Mucosa of gallbladder (tissue), 1 donor: Measurements from ENCODE around the gene LEMD2. TPM values are rescaled to one million over a fixed set of nuclear protein-coding genes. Genes with fewer than 3 reads are reported as not detected.

ENCODE experiments used
- DNase-seq: peaks from one replicate; pipeline ENCODE4 v3.0.0-alpha.2; 2020; ENCODE audit warnings: low spot score
- total RNA-seq: library from RNA; stranded (reverse); gene quantifications from one replicate; pipeline ENCODE4 v1.2.1, GENCODE V29; 2021
- donor health status: DM: no; HTN: no; CAD: no.

The LEMD2 gene
- total RNA-seq, 1 donor from 2014 or later, result 68.4 TPM

DNA sequence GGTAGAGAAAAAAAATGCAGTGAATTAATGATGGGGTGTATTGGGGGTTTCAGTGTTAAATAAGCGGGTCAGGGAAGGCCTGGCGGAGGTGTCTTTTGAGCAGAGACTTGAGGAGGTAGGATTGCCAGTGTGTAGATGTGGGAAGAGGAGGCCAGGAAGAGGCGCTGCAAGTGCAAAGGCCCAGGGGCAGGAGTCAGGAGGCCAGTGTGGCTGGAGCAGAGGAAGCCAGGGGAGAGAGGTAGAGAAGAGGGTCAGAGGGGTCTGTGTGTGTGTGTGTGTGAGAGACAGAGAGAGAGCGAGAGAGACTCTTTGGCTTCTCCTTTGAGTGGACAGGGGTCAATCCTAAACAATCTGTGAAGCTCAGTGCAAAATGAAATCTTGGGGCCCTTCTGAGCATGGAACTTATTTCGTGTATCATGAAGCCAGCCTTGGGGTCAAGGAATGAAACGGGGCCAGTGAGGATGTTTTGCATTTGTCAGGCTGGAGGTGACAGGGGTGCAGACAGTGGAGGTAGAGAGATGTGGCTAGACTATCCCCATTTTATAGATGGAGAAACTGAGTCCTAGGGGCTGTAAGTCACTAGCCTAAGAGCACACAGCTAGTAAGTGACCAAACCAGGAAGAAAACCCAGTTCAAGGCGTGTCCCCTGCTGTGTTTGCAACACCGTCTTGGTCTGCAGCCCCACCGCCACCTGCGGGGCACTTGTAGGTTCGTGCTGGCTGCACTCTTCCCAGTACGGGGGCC lies 32.5 kb downstream of the LEMD2 start:
- no peak for DNase-seq

DNA sequence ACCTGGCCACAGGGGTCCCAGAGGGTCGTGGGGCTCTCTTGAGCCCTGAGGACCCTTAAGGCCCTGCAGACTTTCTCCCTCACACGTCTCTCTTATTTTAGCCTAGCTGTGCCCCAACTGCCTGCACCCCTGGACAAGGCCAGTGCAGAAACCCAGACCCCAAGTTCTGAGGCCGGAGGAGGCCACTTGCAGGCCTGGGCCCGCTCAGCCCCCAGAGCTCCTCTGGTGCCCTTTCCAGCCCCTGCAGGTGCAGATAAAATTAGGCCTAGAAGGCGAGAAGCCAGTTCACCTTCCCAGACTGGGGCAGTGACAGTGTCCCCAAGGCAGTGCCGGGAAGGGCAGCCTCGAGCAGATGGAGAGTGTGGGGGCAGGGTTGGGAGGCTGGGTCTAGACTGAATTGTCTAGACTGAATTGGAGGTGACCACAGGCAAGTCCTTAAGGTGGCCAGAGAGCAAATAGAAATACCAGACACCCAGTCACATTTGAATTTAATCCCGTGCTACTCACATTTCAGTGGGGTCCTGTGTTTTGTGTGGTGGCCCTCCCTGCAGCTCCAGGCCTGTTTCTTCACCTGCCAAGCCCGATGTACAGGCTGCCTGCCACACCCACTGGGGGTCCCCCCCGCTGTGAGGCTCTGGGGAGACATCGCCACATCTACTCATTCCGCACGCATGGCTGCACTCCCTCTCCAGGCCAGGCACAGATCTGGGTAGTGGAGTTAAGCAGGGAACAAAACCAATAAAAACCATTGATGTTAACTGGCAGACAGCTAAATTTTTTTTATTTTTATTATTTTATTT lies 33.7 kb downstream of the LEMD2 start:
- no peak for DNase-seq

DNA sequence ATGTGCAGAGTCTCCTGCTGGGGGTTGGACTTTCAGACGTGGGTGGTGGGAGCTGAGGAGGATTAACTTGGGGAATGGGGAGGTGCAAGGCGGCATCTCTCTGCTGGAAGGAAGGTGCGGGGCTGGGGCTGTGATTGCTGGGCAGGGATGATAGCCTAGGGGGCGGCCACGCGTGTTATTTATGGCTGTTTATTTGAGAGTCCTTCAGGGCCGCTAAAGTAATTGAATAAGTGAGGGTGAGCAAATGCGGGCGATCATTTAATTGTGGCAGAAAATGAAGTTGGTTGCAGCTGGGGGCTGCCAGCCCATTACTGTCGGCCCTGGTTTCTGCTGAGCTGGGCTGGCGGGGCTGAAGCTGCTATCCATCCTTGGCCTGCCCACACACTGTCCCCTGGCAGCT lies 34.7 kb downstream of the LEMD2 start:
- no peak for DNase-seq

DNA sequence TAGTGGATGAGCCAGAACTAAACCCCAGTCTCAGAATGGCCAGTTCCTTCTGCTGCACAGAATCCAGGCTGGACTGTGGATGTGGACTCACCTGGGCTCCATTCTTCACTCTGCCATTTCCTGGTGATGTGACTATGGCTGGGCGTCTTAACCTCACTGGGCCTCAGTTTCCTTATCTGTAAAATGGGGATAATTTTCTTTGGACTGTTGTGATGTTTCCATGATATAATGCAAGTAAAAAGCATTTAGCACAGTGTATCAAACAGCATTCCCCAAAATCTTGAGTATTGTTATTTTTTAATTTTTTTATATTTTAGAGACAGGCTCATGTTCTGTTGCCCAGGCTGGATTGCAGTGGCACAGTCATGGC lies 36.3 kb downstream of the LEMD2 start:
- DNase-seq, result no peak

DNA sequence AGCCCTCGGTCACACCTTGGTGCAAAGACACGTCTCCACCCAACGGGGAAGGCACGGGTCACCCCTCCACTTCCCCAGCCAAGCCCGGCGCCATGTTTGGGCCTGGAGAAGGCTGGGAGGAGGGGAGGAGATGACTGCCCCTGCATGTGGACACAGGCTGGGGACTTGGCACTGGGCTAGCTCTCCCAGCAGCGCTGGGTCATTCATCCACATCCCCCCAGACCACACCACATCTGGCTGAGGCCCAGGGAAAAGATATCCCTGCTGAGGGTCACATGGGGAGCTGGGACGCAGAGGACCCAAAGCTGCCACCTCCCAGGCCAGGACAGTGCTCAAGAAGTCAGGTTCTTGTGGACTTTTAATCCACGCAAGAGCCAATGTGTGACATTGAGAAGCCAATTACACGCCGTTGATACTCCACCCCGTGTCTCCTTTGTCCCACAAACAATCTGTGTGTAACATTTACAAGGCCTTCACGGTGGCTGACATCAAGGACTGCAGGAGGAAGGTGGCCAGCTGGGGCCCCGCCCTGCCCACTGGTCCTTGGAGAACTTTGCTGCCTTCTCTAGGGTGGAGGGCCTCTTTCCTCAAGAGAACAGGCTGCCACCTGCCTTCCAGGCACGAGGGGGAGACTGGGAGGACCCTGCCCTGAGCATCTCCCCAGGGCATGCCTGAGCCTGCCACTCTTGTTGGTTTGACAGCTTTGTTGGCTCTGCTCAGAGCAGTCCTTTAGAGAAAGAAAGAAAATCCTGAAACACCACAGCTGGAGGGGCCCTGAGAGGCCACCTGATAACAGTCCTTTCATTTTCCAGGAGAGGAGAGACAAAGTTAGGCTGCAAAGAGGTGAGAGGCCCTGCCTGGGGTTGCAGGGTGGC lies 36.9 kb downstream of the LEMD2 start:
- DNase-seq, result no peak

DNA sequence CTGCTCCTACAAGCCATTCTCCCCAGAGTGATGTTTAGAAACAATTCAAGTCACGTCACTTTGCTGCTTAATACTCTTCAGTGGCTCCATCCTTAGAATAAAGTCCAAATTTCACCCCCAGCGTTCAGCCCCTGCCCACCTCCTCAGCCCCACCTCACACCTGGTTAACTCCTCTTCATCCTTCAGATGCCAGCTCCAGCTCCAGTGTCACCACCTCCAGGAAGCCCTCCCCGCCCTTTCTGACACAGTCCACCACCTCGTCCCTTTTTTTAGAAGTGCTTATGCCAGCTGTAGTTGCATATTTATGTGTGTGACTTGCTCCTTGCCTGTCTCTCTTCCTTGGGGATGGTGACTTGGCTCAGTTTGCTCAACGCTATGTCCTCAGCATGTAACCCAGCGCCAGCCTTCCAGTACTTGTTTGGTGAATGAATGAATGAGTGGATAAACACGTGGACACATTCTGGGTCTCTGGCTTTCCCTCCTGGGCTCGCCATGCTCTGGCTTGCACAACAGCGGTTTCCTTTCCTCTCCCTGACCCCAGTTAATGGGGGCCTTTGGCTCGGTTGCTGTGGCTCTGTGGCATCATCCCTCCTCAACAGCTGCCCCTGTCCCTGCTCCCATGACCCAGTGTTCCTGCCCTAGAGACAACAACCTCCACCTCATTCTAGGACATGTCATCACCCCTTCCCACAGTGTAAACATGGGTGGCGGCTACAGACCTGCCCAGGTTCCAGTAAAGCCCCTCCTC lies 38.5 kb downstream of the LEMD2 start:
- DNase-seq, result no peak

DNA sequence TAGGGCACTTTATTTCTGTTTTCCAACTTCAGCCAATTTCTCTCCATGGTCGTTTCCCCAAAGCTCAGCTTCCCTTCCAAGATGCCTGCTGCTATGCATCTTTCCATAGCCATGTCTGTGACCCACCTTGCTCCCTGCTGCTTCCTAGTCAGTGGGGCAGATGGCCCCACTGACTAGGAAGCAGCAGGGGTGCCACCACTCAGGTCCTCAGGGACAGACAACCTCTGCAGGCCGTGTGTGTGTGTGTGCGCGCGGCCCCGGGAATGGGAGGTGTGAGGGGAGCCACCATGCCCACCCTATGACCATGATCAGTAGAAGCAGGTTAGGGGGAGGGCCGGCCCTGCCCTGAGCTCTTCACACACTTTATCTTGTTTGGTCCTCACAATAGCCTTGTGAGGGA lies 39.5 kb downstream of the LEMD2 start:
- DNase-seq, result no peak

DNA sequence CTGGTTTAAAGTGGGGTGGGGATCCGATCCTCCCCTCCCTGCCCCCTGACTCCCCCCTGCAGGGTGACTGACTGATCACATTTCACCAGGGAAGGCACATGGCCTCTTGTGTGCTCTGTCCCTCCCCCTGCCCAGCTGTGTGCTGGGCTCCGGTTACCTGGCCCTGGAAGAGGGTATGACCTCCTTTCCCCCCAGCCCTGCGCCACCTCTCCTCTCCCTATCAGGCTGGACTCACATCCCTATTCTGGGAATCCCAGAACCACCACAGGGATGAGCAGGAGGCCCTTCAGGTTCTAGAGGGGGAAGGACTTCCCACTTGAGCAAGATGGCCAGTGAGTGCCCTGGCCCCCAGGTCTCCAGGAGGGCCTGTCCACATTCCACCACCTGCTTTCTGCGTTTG lies 40.1 kb downstream of the LEMD2 start:
- DNase-seq, result no peak

DNA sequence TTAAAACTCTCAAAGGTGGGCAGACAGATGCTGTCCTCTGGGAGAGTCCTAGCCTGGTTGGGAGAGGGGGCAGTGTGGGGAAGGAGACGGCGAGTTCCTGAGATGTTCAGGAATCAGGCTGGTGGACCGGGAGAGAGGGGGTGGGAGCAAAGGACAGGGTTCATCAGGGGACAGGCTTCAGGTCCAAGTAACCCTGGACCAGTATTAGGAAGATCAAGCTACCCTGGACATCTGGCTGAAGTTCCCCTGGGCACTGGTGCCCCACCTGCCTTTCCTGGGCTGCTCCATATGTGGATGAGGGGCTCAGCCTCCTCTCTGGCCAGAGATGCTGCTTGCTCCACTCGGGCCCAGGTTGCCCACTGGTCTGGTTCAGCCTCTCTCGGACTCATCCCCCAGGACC lies 41.1 kb downstream of the LEMD2 start:
- DNase-seq, result no peak

DNA sequence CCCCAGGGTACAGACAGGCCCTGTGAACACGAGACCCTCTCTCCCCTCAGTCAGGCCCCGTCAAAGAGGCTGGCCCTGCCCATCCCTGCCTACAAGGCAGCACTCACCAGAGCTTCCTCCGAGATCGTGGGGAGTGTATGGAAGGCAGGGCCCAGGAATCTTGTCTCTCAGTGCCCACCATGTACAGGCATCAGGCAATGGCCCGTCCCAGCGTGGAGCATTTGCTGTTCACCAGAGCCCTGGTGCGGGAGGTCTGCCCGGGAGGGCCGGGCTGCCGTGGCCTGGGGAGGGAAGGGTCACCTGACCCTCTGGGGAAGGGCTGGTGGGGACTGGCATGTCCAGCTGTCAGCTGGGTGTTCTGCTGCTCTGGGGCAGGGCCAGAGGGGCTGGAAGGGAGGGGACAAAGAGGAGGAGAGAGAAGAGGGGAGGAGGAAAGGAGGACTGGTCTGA lies 42.3 kb downstream of the LEMD2 start, which contains the start of gene IP6K3:
Gene IP6K3, minus strand, starts transcription at position 255 of the 450 bp plus-strand sequence. CDS start 11,429 bp downstream, outside the sequence.
- DNase-seq, result no peak

DNA sequence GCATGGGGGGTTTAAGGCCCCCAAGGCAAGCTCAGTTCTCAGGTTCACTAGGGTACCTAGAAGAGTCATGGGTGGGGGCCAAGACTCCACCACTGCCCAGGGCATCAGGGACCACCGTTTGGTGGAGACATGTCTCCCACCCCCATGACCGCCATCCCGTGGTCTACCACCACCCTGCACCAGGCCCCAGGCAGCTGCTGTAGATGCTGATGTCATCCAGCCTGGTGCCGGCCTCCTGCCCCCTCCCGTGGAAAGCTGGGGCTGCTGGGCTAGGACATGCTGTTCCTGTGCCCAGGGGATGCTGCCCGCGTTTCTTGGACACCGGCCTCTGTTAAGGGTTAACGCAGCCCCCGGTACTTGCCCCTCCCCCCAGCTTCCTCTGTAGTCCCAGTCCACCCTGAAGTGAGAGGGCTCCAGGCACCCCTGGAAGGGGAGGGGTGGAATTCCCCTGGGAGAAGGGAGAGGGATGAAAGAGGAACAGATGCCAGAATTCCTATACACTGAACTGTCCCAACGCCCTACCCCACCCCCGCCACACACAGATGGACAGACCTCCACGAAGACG lies 42.8 kb downstream of the LEMD2 start:
- no peak for DNase-seq

DNA sequence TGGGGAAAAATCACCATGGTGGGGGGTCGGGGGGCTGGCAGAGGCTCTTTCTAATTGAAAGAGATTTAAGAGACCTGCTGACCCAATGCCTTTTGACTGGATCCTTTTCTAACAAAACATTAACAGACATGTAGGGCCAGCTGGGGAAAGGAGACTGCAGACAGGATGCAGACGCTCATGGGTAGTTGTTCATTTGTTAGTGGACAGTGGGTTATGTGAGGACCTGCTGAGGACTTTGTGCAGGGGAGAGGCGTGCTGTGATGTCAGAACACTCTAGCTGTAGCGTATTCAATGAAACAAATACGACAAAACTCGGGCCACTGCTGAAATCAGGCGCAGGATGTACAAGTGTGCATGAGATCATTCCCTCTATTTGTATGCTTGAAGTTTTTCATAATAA lies 43.4 kb downstream of the LEMD2 start:
- no peak for DNase-seq

DNA sequence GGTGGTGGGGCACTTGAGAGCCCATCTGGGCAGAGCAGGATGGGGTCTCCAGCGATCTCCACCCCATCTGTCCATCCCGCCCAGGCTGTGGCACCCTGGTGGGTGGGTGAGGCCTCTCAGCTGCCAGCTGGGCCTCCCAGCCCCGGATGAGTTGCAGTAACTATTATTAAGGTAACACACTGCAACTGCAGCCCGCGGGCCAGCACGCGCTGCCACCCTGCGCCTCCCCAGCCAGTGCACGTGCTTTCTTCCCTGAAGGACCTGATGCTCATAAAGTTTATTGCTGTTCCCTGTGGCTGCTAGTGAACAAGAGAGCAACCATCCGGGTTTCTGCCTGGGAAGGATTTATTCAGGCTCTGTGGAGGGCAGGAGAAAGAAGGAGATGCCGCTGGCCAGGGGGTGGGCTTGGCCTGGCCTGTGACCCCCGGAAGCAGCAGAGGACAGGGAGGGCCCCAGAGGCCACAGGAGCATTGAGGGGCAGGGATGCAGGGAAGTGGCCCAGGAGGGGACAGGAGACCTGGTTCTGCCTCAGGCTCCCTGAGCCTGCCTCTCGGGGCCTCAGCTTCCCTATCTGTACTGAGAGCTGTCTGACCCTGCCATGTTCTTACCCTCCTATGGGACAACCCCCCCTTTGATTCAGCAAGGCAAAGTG lies 43.9 kb downstream of the LEMD2 start:
- no peak for DNase-seq

DNA sequence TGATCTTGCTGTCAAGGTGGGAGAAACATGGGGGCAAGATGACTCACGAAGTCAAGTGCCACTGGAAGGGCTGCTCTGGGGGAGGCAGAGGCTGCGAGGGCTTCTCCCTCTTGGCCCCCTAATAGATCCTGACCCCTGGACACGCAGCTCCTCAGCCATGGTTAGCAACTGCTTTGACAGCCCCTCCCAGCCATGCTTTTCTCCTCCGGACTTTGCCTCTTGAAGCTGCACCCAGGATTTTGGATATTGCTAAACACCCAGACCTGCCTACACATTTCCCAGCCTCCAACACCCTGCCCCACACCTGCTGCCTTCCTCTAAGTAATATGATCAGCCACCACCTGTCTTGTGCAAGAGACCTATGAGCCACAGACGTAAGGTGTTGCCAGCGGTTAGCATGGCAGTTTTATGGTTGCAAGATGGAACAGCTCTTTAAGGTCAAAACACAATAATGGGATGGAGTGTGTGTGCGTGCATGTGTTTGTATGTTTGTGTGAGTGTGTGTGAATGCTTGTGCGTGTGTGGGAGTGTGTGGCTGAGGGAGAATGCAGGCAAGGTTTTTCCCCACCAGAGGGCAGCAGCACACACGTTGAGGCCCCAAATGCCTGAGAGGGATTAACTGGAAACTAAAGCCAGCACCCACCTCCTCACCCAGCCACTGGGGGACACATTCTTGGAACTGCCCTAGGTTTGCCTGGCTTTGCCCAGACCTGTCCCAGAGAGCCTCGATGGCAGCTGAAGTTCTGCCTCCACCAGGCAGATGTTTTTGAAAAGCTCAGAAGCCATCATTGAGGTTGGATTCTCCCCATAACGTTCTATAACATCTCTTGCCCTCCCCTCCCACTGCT lies 44.7 kb downstream of the LEMD2 start:
- DNase-seq, result peak; percentile 65

DNA sequence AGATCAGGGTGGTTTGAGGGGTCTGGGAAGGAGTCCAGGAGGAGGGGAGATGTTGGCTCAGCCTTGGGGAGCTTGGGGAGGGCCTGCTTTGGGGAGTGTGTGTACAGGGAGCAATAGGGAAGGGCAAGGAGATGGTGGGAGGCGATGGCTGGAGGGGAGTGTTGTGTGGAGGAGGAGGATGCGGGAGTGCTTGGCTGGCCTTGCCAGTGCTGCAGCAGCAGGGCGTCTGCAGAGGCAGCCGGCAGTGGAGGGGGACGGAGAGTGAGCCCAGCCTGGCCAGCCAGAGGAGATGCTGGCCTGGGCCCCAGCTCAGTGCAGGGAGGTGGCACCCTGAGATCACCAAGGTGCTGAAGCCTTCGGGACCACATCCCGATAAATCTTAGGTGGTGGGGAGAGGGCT lies 46.1 kb downstream of the LEMD2 start:
- no peak for DNase-seq

DNA sequence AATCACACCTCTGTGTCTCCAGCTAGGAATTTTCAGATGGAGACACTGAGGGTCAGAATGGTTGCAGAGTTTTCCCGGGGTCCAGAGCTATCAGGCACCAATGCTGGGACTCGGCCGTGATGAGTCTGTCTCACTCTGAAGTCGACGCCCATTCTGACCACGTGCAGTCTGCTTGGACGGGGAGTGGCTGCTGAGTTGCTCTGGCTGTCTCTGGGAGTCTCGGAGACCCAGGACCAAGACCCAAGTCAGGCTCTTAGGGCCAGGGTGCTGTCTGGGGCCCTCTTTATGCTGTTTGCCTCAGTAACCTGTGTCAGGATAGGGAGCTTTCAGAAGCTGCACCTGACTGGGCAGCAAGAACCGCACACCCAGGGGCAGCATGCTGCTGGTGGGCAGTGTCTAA lies 46.8 kb downstream of the LEMD2 start:
- DNase-seq, result no peak

DNA sequence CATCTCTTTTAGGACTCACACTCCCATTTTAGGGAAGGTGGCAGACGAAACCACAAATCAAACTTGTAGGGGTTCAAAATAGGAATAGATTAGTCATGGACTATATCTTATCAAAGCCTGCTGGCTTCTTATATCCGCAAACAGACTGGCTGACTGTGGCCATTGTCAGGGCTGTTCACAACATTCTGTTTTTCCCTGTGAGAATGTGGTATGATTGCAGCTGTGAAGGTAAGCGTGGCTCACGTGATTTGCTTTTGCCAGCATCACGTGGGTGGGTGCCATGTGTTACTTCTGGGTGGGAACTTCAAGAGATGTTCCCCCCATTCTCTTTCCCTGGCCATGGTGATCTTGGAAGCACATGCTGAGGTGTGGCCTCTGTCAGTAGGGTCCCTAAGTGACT lies 48.1 kb downstream of the LEMD2 start:
- DNase-seq, result no peak

DNA sequence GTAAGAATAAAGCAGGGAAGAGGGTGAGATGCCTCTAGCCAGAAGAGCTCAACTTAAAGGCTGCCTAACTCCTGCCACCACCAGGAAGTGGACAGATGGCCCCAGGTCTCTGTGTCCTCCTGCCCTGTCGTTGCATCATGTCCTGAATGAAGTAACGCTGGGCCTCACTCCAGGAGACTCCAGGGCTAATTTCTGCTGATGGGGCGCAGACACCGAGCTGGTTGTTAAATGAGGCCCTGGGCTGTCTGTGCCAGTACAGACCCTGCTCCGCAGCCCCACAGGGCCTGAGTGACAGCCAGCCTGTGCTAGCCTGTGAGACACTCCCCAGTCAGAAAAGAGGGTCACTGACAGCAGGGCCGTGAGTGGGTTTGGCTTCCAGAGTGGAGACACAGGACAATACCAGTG lies 48.7 kb downstream of the LEMD2 start:
- DNase-seq, result no peak

DNA sequence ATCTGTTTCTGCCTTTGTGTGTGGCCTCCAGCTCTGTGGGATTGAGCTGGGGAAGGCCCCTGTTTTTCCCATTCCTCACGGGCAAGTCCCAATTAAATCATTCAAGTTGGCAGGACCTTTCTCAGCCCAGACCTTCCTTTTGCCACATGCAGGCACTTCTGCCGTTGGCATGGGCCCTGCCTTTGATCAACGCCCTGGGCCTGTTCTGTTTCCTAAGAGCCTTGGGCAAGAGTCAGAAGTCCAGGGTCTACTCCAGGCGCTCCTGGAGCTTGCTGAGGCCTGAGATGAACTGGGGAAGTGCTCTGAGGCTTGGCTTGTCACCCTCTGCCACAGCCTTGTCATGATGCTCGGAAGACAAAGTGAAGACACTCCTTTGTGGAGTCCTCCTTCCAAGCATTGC lies 49.4 kb downstream of the LEMD2 start:
- no peak for DNase-seq

DNA sequence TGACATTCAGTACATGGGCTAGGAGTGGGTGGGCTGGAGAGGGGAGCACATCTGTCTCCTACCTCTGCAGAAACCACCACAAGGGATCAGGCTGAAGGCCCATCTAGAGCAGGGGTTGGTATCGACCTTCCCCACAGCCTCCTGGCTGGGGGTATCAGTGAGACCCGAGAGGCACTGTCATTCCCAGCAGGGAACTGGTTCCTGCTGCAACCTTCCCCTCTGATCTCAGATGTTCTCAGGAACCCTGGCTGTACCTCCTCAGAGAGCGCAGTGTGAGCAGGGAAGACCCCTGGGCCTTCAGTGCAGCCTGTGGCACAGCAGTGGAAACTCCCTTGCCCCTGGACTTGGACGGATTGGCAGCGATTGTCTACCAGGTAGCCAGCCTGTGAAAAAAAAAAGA lies 50.1 kb downstream of the LEMD2 start:
- DNase-seq, result no peak
